GOT3 (cell line): ENCODE measurements around the gene NANS.
"Not testable (repeated sequence)": the region's sequence is repeated elsewhere in the genome, so short reads cannot be mapped to it uniquely, and the experiment has no call there.

Experiments
- DNase-seq: peaks from one replicate; lab custom pipeline; 2025; ENCODE audit warnings: mixed read lengths; lab: John Stamatoyannopoulos, UW

Gene NANS

GRCh38 chr9:98101868-98102273 is 45.3 kb downstream of the NANS start:
- DNase-seq = no peak

GRCh38 chr9:98104445-98104881 is 47.9 kb downstream of the NANS start:
- DNase-seq = no peak

GRCh38 chr9:98105006-98105405 is 48.5 kb downstream of the NANS start:
- DNase-seq = no peak

GRCh38 chr9:98107926-98108325 is 51.4 kb downstream of the NANS start:
- no peak for DNase-seq

GRCh38 chr9:98108531-98109031 is 52.0 kb downstream of the NANS start:
- no peak for DNase-seq

GRCh38 chr9:98109052-98109451 is 52.5 kb downstream of the NANS start:
- no peak for DNase-seq

GRCh38 chr9:98117097-98117496 is 60.6 kb downstream of the NANS start:
- not testable (repeated sequence) for DNase-seq

GRCh38 chr9:98117984-98118639 is 61.6 kb downstream of the NANS start:
- DNase-seq = no peak

- DNase-seq = no peak
These were observed 62.4 kb downstream of the NANS start, which contains the start of gene TRIM14 for GRCh38 chr9:98118640-98119601. Gene TRIM14 (minus strand): TSS chr9:98119222. CDS start chr9:98119188, 34 bp downstream.

GRCh38 chr9:98120476-98120875 is 63.9 kb downstream of the NANS start:
- no peak for DNase-seq

GRCh38 chr9:98121058-98121457 is 64.5 kb downstream of the NANS start:
- no peak for DNase-seq

GRCh38 chr9:98124091-98124490 is 67.6 kb downstream of the NANS start:
- not testable (repeated sequence) for DNase-seq

GRCh38 chr9:98124637-98125426 is 68.3 kb downstream of the NANS start:
- DNase-seq = no peak

- no peak for DNase-seq
These were observed 70.7 kb downstream of the NANS start for GRCh38 chr9:98127226-98127625.

GRCh38 chr9:98128316-98128715 is 71.8 kb downstream of the NANS start:
- no peak for DNase-seq

- DNase-seq = no peak
These were observed 72.9 kb downstream of the NANS start for GRCh38 chr9:98129451-98129881.

GRCh38 chr9:98130060-98130459 is 73.5 kb downstream of the NANS start:
- not testable (repeated sequence) for DNase-seq

- DNase-seq = no peak
These were observed 74.2 kb downstream of the NANS start for GRCh38 chr9:98130576-98131228.

- no peak for DNase-seq
These were observed 75.6 kb downstream of the NANS start for GRCh38 chr9:98132158-98132557.
